ENCODE measurements around the gene USH2A.

- no peak for TF ChIP-seq CTCF (conservative IDR thresholded peaks at IDR 0.05; ENCODE audit: low read length)
- TF ChIP-seq EZH2phosphoT487 (IDR thresholded peaks at IDR 0.05; ENCODE audit: borderline replicate concordance), result no peak
These were observed 282.3 kb downstream of the USH2A start for GRCh38 chr1:216140730-216141524.
